Endometrial microvascular endothelial cells (primary cell): ENCODE measurements around the gene ORAI2. TPM values are rescaled to one million over a fixed set of nuclear protein-coding genes. Genes with fewer than 3 reads are reported as not detected.

Source experiments
- in situ Hi-C: cut with HindIII; loops from 2 replicates; pipeline ENCODE4 v1.10.0; 2017; ENCODE audit warnings: low sequenced_read_pairs, low pct_unique_long_range_greater_than_20kb; ENCODE audit errors: inconsistent ontology term
- total RNA-seq: library from RNA; depleted of rRNA; stranded (reverse); fragments of >200 nt; gene quantifications from one replicate; pipeline ENCODE4 v1.2.3, GENCODE V29; 2015; ENCODE audit errors: inconsistent ontology term

The ORAI2 gene
- total RNA-seq, 1 donor from 2014 or later = 65.0 TPM

- in situ Hi-C loops = no loop called here
Observed at GRCh38 chr7:102412548-102412947, 20.8 kb upstream of the ORAI2 start.

GRCh38 chr7:102413091-102413490 lies 20.3 kb upstream of the ORAI2 start:
- in situ Hi-C loops = no loop called here

GRCh38 chr7:102413611-102414010 lies 19.8 kb upstream of the ORAI2 start:
- in situ Hi-C loops = no loop called here

- in situ Hi-C loops = no loop called here
Observed at GRCh38 chr7:102415685-102416225, 17.6 kb upstream of the ORAI2 start.

- in situ Hi-C loops = no loop called here
Observed at GRCh38 chr7:102416406-102416805, 17.0 kb upstream of the ORAI2 start.

GRCh38 chr7:102417105-102417504 lies 16.3 kb upstream of the ORAI2 start:
- in situ Hi-C loops = no loop called here

- in situ Hi-C loops = no loop called here
Observed at GRCh38 chr7:102418592-102418991, 14.8 kb upstream of the ORAI2 start.

GRCh38 chr7:102421706-102422240 lies 11.6 kb upstream of the ORAI2 start:
- in situ Hi-C loops = no loop called here

- in situ Hi-C loops = no loop called here
Observed at GRCh38 chr7:102424129-102424551, 9.2 kb upstream of the ORAI2 start.

- in situ Hi-C loops = no loop called here
Observed at GRCh38 chr7:102424787-102425218, 8.6 kb upstream of the ORAI2 start.

- in situ Hi-C loops = no loop called here
Observed at GRCh38 chr7:102425639-102426267, 7.6 kb upstream of the ORAI2 start.

- in situ Hi-C loops = no loop called here
Observed at GRCh38 chr7:102426268-102427018, 6.9 kb upstream of the ORAI2 start.

GRCh38 chr7:102427019-102427405 lies 6.4 kb upstream of the ORAI2 start:
- in situ Hi-C loops = no loop called here

GRCh38 chr7:102429141-102429899 lies 4.1 kb upstream of the ORAI2 start:
- in situ Hi-C loops = no loop called here

- in situ Hi-C loops = no loop called here
Observed at GRCh38 chr7:102431617-102432298, 1.6 kb upstream of the ORAI2 start.

- in situ Hi-C loops = no loop called here
Observed at GRCh38 chr7:102432442-102433218, 745 bp upstream of the ORAI2 start.

GRCh38 chr7:102434039-102434486 lies 688 bp downstream of the ORAI2 start:
- in situ Hi-C loops = no loop called here

- in situ Hi-C loops = no loop called here
Observed at GRCh38 chr7:102436118-102436517, 2.7 kb downstream of the ORAI2 start.
